Epidermal melanocyte (primary cell): ENCODE results near the gene SAMD10.

Experiments used
- DNase-seq: peaks from one replicate; pipeline ENCODE4 v3.0.0; 2011; ENCODE audit warnings: low spot score; ENCODE audit not compliant: insufficient read length

Gene SAMD10

GRCh38 chr20:63942969-63943807 is 36.3 kb downstream of the SAMD10 start:
- no peak for DNase-seq

- DNase-seq = no peak
Observed at GRCh38 chr20:63942250-63942951, 37.0 kb downstream of the SAMD10 start.

GRCh38 chr20:63941282-63942081 is 38.0 kb downstream of the SAMD10 start:
- DNase-seq = peak; percentile 88

DNA sequence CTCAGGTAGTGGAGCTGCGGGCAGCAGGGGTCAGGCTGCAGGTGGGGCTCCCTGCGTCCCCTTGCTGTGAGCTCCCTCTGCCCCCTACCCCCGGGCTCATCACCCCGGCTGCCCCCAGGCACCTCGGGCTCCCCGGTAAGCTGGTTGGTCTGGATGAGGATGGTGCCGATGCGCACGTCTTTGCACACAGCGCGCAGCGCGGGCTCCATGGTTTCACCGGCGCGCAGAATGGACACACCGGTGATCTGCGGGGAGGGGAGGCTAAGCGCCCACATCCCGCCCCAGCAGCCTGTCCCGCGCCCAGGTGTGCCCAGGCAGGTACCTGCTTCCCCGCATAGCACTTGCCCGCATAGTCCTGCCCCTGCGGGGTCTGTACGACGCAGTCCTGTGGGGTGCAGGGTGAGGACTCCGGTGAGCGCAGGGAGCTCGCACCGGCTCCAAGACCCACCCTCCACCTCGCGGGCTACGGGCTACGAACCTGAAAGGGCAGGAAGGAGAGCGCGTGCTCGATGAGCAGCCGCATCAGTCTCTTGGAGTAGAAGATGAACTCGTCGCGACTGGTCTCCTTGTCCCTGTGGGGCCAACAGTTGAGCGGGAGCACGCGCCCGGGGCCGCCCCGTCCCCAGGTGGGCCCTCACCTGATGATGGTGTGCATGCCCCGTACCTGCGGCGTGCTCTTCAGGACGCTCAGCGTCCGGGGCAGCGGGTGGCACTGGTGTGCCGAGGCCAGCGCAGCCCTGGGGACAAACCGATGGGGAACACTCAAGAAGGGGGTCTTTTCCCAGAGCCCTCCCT is 38.8 kb downstream of the SAMD10 start:
- no peak for DNase-seq

GRCh38 chr20:63940071-63940471 is 39.4 kb downstream of the SAMD10 start:
- DNase-seq = no peak

- no peak for DNase-seq
Observed at GRCh38 chr20:63939061-63939935, 40.1 kb downstream of the SAMD10 start.

- no peak for DNase-seq
Observed at GRCh38 chr20:63937596-63937995, 41.8 kb downstream of the SAMD10 start.

GRCh38 chr20:63935447-63935846 is 44.0 kb downstream of the SAMD10 start:
- no peak for DNase-seq

GRCh38 chr20:63934271-63935068 is 45.0 kb downstream of the SAMD10 start:
- peak; percentile 12 for DNase-seq

DNA sequence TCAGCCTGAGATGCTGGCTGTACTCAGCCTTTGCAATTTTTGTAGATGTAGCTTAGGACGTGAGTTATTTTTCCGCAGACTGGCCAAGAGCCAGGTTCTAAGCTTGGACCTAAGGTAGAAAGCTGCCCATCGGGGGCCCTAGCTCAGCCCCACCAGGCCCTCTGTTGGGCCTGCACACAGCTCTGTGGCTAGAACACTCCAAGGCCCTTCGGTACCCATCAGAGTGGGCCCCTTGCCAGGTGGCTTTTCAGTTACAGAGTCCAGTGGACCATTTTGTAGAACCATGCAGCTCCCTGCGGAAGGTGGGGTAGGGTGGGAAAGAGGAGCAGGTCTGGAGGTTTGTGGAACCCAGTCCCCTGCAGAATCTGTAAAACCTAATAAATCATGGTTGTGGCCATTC is 45.8 kb downstream of the SAMD10 start:
- peak; percentile 16 for DNase-seq

DNA sequence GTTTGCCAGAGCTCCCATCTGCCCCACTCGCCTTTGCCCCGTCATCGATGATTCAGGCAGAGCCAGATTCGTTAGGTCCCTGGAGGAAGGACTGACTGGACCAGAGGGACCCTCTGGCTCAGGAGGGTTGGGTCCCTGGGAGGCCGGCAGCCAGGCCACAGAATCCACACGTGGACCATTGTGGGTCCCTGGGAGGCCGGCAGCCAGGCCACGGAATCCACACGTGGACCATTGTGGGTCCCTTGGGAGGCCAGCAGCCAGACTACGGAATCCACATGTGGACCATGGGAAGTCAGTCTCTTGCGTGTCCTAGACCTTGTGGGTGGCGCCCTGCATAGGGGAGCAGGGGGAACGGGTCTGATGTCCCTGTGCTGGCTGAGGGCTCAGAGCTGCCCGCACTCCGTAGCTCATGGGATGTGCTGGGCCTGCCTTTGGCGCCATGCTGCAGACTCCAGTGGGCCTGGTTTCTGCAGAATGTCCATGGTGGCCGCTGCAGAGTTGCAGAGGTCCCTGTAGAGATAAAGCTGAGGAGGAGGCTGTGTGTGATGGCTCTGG is 46.8 kb downstream of the SAMD10 start:
- peak; percentile 9 for DNase-seq

DNA sequence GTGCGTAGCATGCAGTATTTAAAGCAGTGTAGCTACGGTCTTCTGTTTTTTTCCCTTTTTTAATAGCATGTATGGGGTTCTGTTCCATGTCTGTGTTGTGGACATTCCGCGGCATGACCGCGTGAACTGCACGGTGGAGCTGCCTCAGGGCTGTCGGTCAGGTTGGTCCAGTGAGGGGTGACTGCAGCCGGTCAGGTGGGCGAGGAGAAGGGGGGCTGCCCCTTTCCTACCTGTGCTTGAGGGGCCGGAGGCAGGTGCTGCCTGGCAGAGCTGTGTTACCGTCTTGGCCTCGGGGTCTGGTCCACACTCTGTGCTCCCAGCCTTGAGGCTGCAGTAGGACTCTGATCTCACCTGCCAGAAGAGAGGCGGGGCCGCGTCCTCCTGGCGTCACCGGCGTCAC is 47.7 kb downstream of the SAMD10 start:
- DNase-seq = peak; percentile 12

- DNase-seq = no peak
Observed at GRCh38 chr20:63930971-63931553, 48.4 kb downstream of the SAMD10 start.

- peak; percentile 14 for DNase-seq
Observed at GRCh38 chr20:63929473-63929883, 50.0 kb downstream of the SAMD10 start.

- no peak for DNase-seq
Observed at GRCh38 chr20:63929071-63929470, 50.4 kb downstream of the SAMD10 start.

- DNase-seq = peak; percentile 4
Observed at GRCh38 chr20:63926298-63926697, 53.1 kb downstream of the SAMD10 start.

- no peak for DNase-seq
Observed at GRCh38 chr20:63924241-63924640, 55.2 kb downstream of the SAMD10 start.
